ENCODE data around the gene PPP2R1B.
A peak's percentile ranks its signal among the peaks of the same experiment; 100 is the strongest.

The PPP2R1B gene

GRCh38 chr11:111765984-111766833 is at the start of gene PPP2R1B:
Gene PPP2R1B, minus strand, starts transcription at chr11:111766389. Its CDS starts 28 bp downstream, at chr11:111766361.
- peak; percentile 26 to 42 for DNase-seq (ENCODE audit: low read depth in 2 of 2, low spot score in 1 of 2)

GRCh38 chr11:111815489-111815888 is 49.3 kb upstream of the PPP2R1B start:
- DNase-seq (ENCODE audit: low read depth in 2 of 2, low spot score in 1 of 2): no peak

GRCh38 chr11:111814557-111815320 is 48.5 kb upstream of the PPP2R1B start:
- DNase-seq (ENCODE audit: low read depth in 2 of 2, low spot score in 1 of 2): no peak

- DNase-seq (ENCODE audit: low read depth in 2 of 2, low spot score in 1 of 2): no peak
These were observed 47.9 kb upstream of the PPP2R1B start for GRCh38 chr11:111814106-111814505.

- DNase-seq (ENCODE audit: low read depth in 2 of 2, low spot score in 1 of 2): no peak
These were observed 46.0 kb upstream of the PPP2R1B start for GRCh38 chr11:111812211-111812610.

GRCh38 chr11:111811445-111811844 is 45.3 kb upstream of the PPP2R1B start:
- DNase-seq (ENCODE audit: low read depth in 2 of 2, low spot score in 1 of 2): no peak

- no peak for DNase-seq (ENCODE audit: low read depth in 2 of 2, low spot score in 1 of 2)
These were observed 42.6 kb upstream of the PPP2R1B start for GRCh38 chr11:111808834-111809233.

GRCh38 chr11:111808063-111808588 is 41.9 kb upstream of the PPP2R1B start:
- DNase-seq (ENCODE audit: low read depth in 2 of 2, low spot score in 1 of 2): no peak

- DNase-seq (ENCODE audit: low read depth in 2 of 2, low spot score in 1 of 2): no peak
These were observed 40.9 kb upstream of the PPP2R1B start for GRCh38 chr11:111807076-111807475.

GRCh38 chr11:111801135-111801534 is 34.9 kb upstream of the PPP2R1B start:
- DNase-seq (ENCODE audit: low read depth in 2 of 2, low spot score in 1 of 2): no peak

GRCh38 chr11:111798279-111798678 is 32.1 kb upstream of the PPP2R1B start:
- no peak for DNase-seq (ENCODE audit: low read depth in 2 of 2, low spot score in 1 of 2)

- no peak for DNase-seq (ENCODE audit: low read depth in 2 of 2, low spot score in 1 of 2)
These were observed 31.0 kb upstream of the PPP2R1B start for GRCh38 chr11:111797145-111797581.

GRCh38 chr11:111796696-111797095 is 30.5 kb upstream of the PPP2R1B start:
- DNase-seq (ENCODE audit: low read depth in 2 of 2, low spot score in 1 of 2): no peak

GRCh38 chr11:111795334-111795985 is 29.3 kb upstream of the PPP2R1B start:
- no peak for DNase-seq (ENCODE audit: low read depth in 2 of 2, low spot score in 1 of 2)

GRCh38 chr11:111793863-111794262 is 27.7 kb upstream of the PPP2R1B start:
- DNase-seq (ENCODE audit: low read depth in 2 of 2, low spot score in 1 of 2): no peak

GRCh38 chr11:111792955-111793500 is 26.8 kb upstream of the PPP2R1B start:
- no peak for DNase-seq (ENCODE audit: low read depth in 2 of 2, low spot score in 1 of 2)

GRCh38 chr11:111792314-111792713 is 26.1 kb upstream of the PPP2R1B start:
- DNase-seq (ENCODE audit: low read depth in 2 of 2, low spot score in 1 of 2): no peak

- no peak for DNase-seq (ENCODE audit: low read depth in 2 of 2, low spot score in 1 of 2)
These were observed 22.3 kb upstream of the PPP2R1B start for GRCh38 chr11:111788464-111788863.

GRCh38 chr11:111788051-111788450 is 21.9 kb upstream of the PPP2R1B start:
- no peak for DNase-seq (ENCODE audit: low read depth in 2 of 2, low spot score in 1 of 2)

GRCh38 chr11:111785886-111786412 is 19.8 kb upstream of the PPP2R1B start:
- DNase-seq (ENCODE audit: low read depth in 2 of 2, low spot score in 1 of 2): no peak

GRCh38 chr11:111785076-111785475 is 18.9 kb upstream of the PPP2R1B start:
- DNase-seq (ENCODE audit: low read depth in 2 of 2, low spot score in 1 of 2): no peak

All from stimulated activated CD8-positive, alpha-beta memory T cell treated with anti-CD3 and anti-CD28 coated beads, Interleukin-4, amount 100 ng/mL, for 1 hour (primary cell).